Epithelial cell of prostate (primary cell): Measurements from ENCODE around the gene ATOSA.
A peak's percentile ranks its signal among the peaks of the same experiment; 100 is the strongest.

Experiments used
- DNase-seq: peaks from one replicate; pipeline ENCODE4 v3.0.0-alpha.2; 2011; ENCODE audit warnings: low read depth, low spot score
- H3K27ac ChIP-seq: fragments of 450-650 bp; 2 replicates; pipeline ENCODE4 v1.5.1; 2017; ENCODE audit warnings: mild to moderate bottlenecking

Gene ATOSA

GRCh38 chr15:52652984-52653383 is 26.2 kb downstream of the ATOSA start:
- DNase-seq: no peak
- peak overlapping the region; percentile 96 for H3K27ac ChIP-seq

GRCh38 chr15:52652286-52652685 is 26.9 kb downstream of the ATOSA start:
- peak overlapping the region; percentile 96 for H3K27ac ChIP-seq
- no peak for DNase-seq

GRCh38 chr15:52651868-52652267 is 27.3 kb downstream of the ATOSA start:
- peak overlapping the region; percentile 96 for H3K27ac ChIP-seq
- DNase-seq: no peak

- DNase-seq: no peak
- H3K27ac ChIP-seq: peak overlapping the region; percentile 96
Observed at GRCh38 chr15:52651114-52651513, 28.1 kb downstream of the ATOSA start.

GRCh38 chr15:52649686-52650085 is 29.5 kb downstream of the ATOSA start:
- DNase-seq: no peak
- no peak overlapping the region for H3K27ac ChIP-seq

- no peak for DNase-seq
- H3K27ac ChIP-seq: no peak overlapping the region
Observed at GRCh38 chr15:52645916-52646315, 33.3 kb downstream of the ATOSA start.

- H3K27ac ChIP-seq: no peak overlapping the region
- DNase-seq: no peak
Observed at GRCh38 chr15:52642386-52643361, 36.5 kb downstream of the ATOSA start.

GRCh38 chr15:52636459-52636858 is 42.7 kb downstream of the ATOSA start:
- no peak for DNase-seq
- H3K27ac ChIP-seq: no peak overlapping the region

GRCh38 chr15:52635908-52636307 is 43.3 kb downstream of the ATOSA start:
- no peak overlapping the region for H3K27ac ChIP-seq
- no peak for DNase-seq
